ENCODE results near the gene MAST3.

The MAST3 gene

DNA sequence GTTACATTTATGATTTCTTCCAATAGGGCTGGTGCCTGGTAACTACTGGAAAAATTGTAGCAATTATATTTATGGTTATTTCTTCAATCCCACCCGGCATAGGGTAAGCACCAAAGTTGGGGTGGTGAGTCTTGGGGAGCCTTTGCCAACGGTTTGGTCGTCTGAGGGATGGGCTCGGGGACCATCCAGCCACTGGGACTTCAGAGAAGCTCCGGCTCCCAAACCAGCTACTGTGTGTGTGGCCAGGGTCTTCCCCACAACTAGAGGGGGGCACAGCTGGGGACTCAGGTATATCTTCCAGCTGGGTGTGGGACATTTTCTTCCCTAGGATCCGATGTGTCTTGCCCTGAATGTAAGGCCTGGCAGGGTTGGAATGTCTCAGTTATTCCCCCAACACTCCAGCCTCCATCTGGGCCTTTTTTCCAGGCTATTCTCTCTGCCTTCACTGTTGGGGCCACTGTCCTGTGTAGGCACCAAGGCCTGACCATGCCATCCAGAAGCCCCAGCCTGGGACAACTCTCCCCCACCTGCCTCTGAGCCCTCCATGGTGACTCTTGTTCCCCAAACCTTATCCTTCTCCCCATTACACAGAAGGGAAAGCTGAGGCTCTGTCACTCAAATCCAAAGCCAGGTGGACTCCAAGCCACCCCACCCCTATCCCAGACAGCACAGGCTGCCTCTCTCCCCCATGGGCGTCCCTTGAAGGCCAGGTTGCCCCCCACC is 74.9 kb downstream of the MAST3 start:
- no peak overlapping the region for H3K4me3 ChIP-seq (ENCODE audit: low read depth, low read length)
- CTCF ChIA-PET, result interaction anchor here (0.6 to 1.3 kb wide), 3 partner anchors 12 to 79 kb away, joined by 3 to 4 read pairs (median 4); no protein-coding TSS in a partner anchor

DNA sequence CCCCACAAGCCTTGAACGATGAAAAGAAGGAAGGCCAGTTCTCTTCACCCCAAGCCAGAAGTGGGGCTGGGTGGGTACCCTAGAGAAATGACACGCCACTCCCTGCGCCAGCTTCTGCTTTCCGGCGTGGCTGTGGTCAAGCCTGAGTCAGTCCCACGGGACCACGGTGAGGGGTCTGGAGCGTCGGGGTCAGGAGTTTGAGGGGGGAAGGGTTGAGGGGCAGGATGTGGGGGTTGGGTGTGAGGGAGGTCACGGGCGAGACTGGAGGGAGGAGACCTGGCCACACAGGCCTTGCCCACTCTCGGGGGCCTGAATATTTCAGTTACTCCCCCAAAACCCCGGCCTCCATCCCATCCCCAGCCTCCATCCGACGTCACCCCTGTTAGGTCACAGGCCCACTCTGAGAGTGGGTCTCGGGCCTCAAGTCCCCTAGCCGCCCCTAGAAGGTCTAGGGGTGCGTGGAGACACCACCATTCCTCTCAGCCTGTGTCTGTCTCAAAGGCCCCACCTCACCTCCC is 75.5 kb downstream of the MAST3 start:
- no peak for TF ChIP-seq ZNF2 (tag by site-specific recombination; IDR thresholded peaks at IDR 0.05)
- no peak for TF ChIP-seq ZNF776 (tag by site-specific recombination; IDR thresholded peaks at IDR 0.05; ENCODE audit: borderline replicate concordance)
- no peak for TF ChIP-seq ZNF114 (tag by site-specific recombination; IDR thresholded peaks at IDR 0.05)
- no peak for TF ChIP-seq ZNF335 (tag by site-specific recombination; conservative IDR thresholded peaks at IDR 0.05)
- TF ChIP-seq GLIS2 (tag by site-specific recombination; IDR thresholded peaks at IDR 0.05), result peak; percentile 76; the same call in 1 of the 2 replicates
- TF ChIP-seq ZBTB21 (tag by site-specific recombination; IDR thresholded peaks at IDR 0.05), result peak; percentile 74
- TF ChIP-seq, protein P1, sequence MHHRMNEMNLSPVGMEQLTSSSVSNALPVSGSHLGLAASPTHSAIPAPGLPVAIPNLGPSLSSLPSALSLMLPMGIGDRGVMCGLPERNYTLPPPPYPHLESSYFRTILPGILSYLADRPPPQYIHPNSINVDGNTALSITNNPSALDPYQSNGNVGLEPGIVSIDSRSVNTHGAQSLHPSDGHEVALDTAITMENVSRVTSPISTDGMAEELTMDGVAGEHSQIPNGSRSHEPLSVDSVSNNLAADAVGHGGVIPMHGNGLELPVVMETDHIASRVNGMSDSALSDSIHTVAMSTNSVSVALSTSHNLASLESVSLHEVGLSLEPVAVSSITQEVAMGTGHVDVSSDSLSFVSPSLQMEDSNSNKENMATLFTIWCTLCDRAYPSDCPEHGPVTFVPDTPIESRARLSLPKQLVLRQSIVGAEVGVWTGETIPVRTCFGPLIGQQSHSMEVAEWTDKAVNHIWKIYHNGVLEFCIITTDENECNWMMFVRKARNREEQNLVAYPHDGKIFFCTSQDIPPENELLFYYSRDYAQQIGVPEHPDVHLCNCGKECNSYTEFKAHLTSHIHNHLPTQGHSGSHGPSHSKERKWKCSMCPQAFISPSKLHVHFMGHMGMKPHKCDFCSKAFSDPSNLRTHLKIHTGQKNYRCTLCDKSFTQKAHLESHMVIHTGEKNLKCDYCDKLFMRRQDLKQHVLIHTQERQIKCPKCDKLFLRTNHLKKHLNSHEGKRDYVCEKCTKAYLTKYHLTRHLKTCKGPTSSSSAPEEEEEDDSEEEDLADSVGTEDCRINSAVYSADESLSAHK (tag by site-specific recombination; IDR thresholded peaks at IDR 0.05), result peak; percentile 66
- CTCF ChIA-PET, result no interaction called here
- POLR2A ChIA-PET, result interaction anchor here (0.6 kb wide), 2 partner anchors 21 to 43 kb away, joined by 5 read pairs; no protein-coding TSS in a partner anchor
- no peak overlapping the region for H3K27ac ChIP-seq (ENCODE audit: extremely low read depth, low read depth, low read length)
- no peak overlapping the region for H3K4me3 ChIP-seq (ENCODE audit: low read depth, low read length)
- no peaks in the 10 kb centered on the region for H3K9me3 ChIP-seq (ENCODE audit: control insufficient read depth, insufficient read depth, low read depth, low read length)
- H3K36me3 ChIP-seq (ENCODE audit: control insufficient read depth in 2 of 2, insufficient read depth in 1 of 2, low read length in 2 of 2), result peaks cover 0 to 31% of the 10 kb centered on the region in 2 experiments; a peak in 2 of 3 replicates
- H3K4me1 ChIP-seq (ENCODE audit: control insufficient read depth, insufficient read depth, low read length), result no peaks in the 10 kb centered on the region

More for the DNA sequence above, 74.9 kb downstream of the MAST3 start:
- Histone ChIP-seq H3K9me3 (ENCODE audit: control insufficient read depth, insufficient read depth, low read depth, low read length) (no peaks in the 10 kb centered on the region), H3K27ac (ENCODE audit: extremely low read depth, low read depth, low read length) (no peak overlapping the region), H3K4me1 (ENCODE audit: control insufficient read depth, insufficient read depth, low read length) (no peaks in the 10 kb centered on the region), H3K36me3 (ENCODE audit: control insufficient read depth in 2 of 2, insufficient read depth in 1 of 2, low read length in 2 of 2) (peaks cover 0 to 33% of the 10 kb centered on the region in 2 experiments; a peak in 2 of 3 replicates)
- TF ChIP-seq ZNF791 (tag by site-specific recombination; IDR thresholded peaks at IDR 0.05), result no peak
- TF ChIP-seq ZNF426 (tag by site-specific recombination; IDR thresholded peaks at IDR 0.05), result no peak
- TF ChIP-seq, protein P2, sequence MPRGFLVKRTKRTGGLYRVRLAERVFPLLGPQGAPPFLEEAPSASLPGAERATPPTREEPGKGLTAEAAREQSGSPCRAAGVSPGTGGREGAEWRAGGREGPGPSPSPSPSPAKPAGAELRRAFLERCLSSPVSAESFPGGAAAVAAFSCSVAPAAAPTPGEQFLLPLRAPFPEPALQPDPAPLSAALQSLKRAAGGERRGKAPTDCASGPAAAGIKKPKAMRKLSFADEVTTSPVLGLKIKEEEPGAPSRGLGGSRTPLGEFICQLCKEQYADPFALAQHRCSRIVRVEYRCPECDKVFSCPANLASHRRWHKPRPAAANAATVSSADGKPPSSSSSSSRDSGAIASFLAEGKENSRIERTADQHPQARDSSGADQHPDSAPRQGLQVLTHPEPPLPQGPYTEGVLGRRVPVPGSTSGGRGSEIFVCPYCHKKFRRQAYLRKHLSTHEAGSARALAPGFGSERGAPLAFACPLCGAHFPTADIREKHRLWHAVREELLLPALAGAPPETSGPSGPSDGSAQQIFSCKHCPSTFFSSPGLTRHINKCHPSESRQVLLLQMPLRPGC (tag by site-specific recombination; IDR thresholded peaks at IDR 0.05), result no peak
- no peak for TF ChIP-seq GFI1B (tag by site-specific recombination; IDR thresholded peaks at IDR 0.05)
- TF ChIP-seq ZNF514 (tag by site-specific recombination; IDR thresholded peaks at IDR 0.05), result no peak
- TF ChIP-seq ZSCAN30 (tag by site-specific recombination; IDR thresholded peaks at IDR 0.05), result no peak
- TF ChIP-seq ZNF211 (tag by site-specific recombination; IDR thresholded peaks at IDR 0.05; ENCODE audit: low read depth), result no peak
- no peak for TF ChIP-seq ZNF19 (tag by site-specific recombination; IDR thresholded peaks at IDR 0.05; ENCODE audit: low read depth)
- no peak for TF ChIP-seq ZNF140 (tag by site-specific recombination; IDR thresholded peaks at IDR 0.05)
- TF ChIP-seq BCL11A (tag by site-specific recombination; IDR thresholded peaks at IDR 0.05; ENCODE audit: low read depth), result no peak
- no peak for TF ChIP-seq ZNF530 (tag by site-specific recombination; IDR thresholded peaks at IDR 0.05; ENCODE audit: low read depth)
- no peak for TF ChIP-seq ZNF184 (tag by site-specific recombination; IDR thresholded peaks at IDR 0.05)
- TF ChIP-seq ZNF600 (tag by site-specific recombination; IDR thresholded peaks at IDR 0.05), result no peak
- no peak for TF ChIP-seq ZNF311 (tag by site-specific recombination; IDR thresholded peaks at IDR 0.05; ENCODE audit: borderline replicate concordance)
- TF ChIP-seq SCRT1 (tag by site-specific recombination; IDR thresholded peaks at IDR 0.05; ENCODE audit: borderline replicate concordance), result no peak
- no peak for TF ChIP-seq GLIS1 (tag by site-specific recombination; IDR thresholded peaks at IDR 0.05)
- no peak for TF ChIP-seq ZNF707 (tag by site-specific recombination; IDR thresholded peaks at IDR 0.05)
- POLR2A ChIA-PET, result interaction anchor here (0.6 kb wide), 2 partner anchors 22 to 44 kb away, joined by 5 read pairs; no protein-coding TSS in a partner anchor

Measured in HEK293 (cell line).